ENCODE measurements around the gene SYT7. TPM values are rescaled to one million over a fixed set of nuclear protein-coding genes. Genes with fewer than 3 reads are reported as not detected.

The SYT7 gene
- total RNA-seq, 2 donors from 2014 or later, result 8.6 to 12.2 TPM

GRCh38 chr11:61551634-61552033, 29.2 kb downstream of the SYT7 start:
- Histone ChIP-seq H3K9me3 (no peaks in the 10 kb centered on the region), H3K4me1 (peaks cover 16% of the 10 kb centered on the region), H3K4me3 (no peak overlapping the region), H3K36me3 (replicated peaks in 1 of 2; ENCODE audit: insufficient read depth in 1 of 2, low read depth in 2 of 2) (no peaks in the 10 kb centered on the region), H3K27ac (peak overlapping the region in 1 of 4 donors; percentile 9), H3K27me3 (no peaks in the 10 kb centered on the region)
- ATAC-seq (peak; percentile 54), DNase-seq (peak; percentile 48 to 70 (median 61))
- TF ChIP-seq POLR2A (IDR thresholded peaks at IDR 0.05) (no peak), CTCF (IDR thresholded peaks at IDR 0.05) (peak in 1 of 7 experiments; percentile 5)
- WGBS, 2 donors, result 38 to 47% methylated on average over 4 to 12 of the region's 12 CpGs
- intact Hi-C loops (cut with DNase I), result no loop called here

GRCh38 chr11:61550665-61551227, 30.1 kb downstream of the SYT7 start:
- no peaks in the 10 kb centered on the region for H3K36me3 ChIP-seq (replicated peaks in 1 of 2; ENCODE audit: insufficient read depth in 1 of 2, low read depth in 2 of 2)
- WGBS, 2 donors, result 86 to 91% methylated on average over 13 to 16 of the region's 18 CpGs
- no peak for DNase-seq
- TF ChIP-seq POLR2A (IDR thresholded peaks at IDR 0.05) (no peak), CTCF (IDR thresholded peaks at IDR 0.05) (no peak)
- no peaks in the 10 kb centered on the region for H3K9me3 ChIP-seq
- intact Hi-C loops (cut with DNase I), result no loop called here
- H3K4me3 ChIP-seq, result no peak overlapping the region
- H3K27me3 ChIP-seq, result no peaks in the 10 kb centered on the region
- no peak for ATAC-seq
- no peak overlapping the region for H3K27ac ChIP-seq
- peaks cover 16% of the 10 kb centered on the region for H3K4me1 ChIP-seq

- no peak for ATAC-seq
- no peaks in the 10 kb centered on the region for H3K27me3 ChIP-seq
- H3K4me3 ChIP-seq, result no peak overlapping the region
- 80 to 89% methylated on average over 9 to 23 of the region's 23 CpGs for WGBS, 2 donors
- DNase-seq, result no peak
- H3K9me3 ChIP-seq, result no peaks in the 10 kb centered on the region
- no peaks in the 10 kb centered on the region for H3K36me3 ChIP-seq (replicated peaks in 1 of 2; ENCODE audit: insufficient read depth in 1 of 2, low read depth in 2 of 2)
- intact Hi-C loops (cut with DNase I), result no loop called here
- peaks cover 10% of the 10 kb centered on the region for H3K4me1 ChIP-seq
- TF ChIP-seq POLR2A (IDR thresholded peaks at IDR 0.05) (no peak), CTCF (IDR thresholded peaks at IDR 0.05) (no peak)
- no peak overlapping the region for H3K27ac ChIP-seq
These were observed 31.0 kb downstream of the SYT7 start for GRCh38 chr11:61549662-61550568.

- WGBS, 2 donors, result 71 to 75% methylated on average over 8 of the region's 8 CpGs
- TF ChIP-seq CTCF (IDR thresholded peaks at IDR 0.05), result no peak
- TF ChIP-seq POLR2A (IDR thresholded peaks at IDR 0.05), result no peak
- Histone ChIP-seq H3K27ac (no peak overlapping the region), H3K9me3 (no peaks in the 10 kb centered on the region), H3K4me1 (peaks cover 10% of the 10 kb centered on the region), H3K36me3 (replicated peaks in 1 of 2; ENCODE audit: insufficient read depth in 1 of 2, low read depth in 2 of 2) (no peaks in the 10 kb centered on the region), H3K4me3 (no peak overlapping the region), H3K27me3 (no peaks in the 10 kb centered on the region)
- intact Hi-C loops (cut with DNase I), result no loop called here
- DNase-seq, result no peak
- no peak for ATAC-seq
These were observed 31.7 kb downstream of the SYT7 start for GRCh38 chr11:61549177-61549576.
